ENCODE results near the gene NUMBL.

DNA sequence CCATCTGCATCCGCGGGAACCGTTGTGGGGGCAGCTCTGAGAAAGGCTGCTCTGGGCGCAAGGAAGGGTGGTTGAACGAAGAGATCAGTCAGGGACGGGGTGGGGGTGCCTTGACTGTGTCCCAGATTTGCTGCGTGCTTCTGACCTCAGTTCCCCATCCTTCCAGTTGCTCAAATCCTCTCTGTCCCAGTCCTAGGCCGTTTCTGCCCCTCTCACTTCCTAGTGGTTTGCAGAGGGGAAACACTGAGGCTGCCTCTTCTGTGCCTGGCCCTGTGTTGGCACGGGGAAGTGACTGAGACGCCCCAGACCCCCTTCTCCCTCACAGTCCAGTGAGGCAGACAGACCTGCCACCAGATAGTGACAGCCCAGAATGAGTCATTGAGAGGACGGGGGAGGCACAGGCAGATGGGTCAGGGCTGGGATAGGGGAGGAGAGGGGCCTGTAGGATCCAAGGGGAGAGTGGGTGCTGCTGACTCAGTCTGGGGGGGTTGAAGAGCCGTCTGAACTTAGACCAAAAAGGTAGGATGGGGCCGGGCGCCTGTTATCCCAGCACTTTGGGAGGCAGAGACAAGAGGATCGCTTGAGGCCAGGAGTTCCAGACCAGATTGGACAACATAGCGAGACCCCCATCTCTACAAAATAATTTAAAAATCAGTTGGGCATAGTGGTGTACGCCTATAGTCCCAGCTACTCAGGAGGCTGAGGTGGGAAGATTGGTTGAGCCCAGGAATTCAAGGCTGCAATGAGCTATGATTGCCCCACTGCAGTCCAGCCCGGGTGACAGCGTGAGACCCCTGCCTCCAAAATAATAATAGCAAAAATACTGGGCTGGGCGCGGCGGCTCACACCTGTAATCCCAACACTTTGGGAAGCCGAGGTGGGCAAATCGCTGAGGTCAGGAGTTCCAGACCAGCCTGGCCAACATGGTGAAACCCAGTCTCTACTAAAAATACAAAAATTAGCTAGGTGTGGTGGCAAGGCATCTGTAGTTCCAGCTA lies 26.5 kb downstream of the NUMBL start:
- TF ChIP-seq, protein P1, sequence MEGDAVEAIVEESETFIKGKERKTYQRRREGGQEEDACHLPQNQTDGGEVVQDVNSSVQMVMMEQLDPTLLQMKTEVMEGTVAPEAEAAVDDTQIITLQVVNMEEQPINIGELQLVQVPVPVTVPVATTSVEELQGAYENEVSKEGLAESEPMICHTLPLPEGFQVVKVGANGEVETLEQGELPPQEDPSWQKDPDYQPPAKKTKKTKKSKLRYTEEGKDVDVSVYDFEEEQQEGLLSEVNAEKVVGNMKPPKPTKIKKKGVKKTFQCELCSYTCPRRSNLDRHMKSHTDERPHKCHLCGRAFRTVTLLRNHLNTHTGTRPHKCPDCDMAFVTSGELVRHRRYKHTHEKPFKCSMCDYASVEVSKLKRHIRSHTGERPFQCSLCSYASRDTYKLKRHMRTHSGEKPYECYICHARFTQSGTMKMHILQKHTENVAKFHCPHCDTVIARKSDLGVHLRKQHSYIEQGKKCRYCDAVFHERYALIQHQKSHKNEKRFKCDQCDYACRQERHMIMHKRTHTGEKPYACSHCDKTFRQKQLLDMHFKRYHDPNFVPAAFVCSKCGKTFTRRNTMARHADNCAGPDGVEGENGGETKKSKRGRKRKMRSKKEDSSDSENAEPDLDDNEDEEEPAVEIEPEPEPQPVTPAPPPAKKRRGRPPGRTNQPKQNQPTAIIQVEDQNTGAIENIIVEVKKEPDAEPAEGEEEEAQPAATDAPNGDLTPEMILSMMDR (IDR thresholded peaks at IDR 0.05) = no peak
- TF ChIP-seq POLR2AphosphoS5 (IDR thresholded peaks at IDR 0.05; ENCODE audit: insufficient read depth in 1 of 2, low read depth in 1 of 2) (peak in 1 of 2 donors; percentile 10), POLR2A (IDR thresholded peaks at IDR 0.05) (no peak)
